Measurements from ENCODE around the gene FAM216A.
"Not testable (repeated sequence)": the region's sequence is repeated elsewhere in the genome, so short reads cannot be mapped to it uniquely, and the experiment has no call there.

Gene FAM216A

DNA sequence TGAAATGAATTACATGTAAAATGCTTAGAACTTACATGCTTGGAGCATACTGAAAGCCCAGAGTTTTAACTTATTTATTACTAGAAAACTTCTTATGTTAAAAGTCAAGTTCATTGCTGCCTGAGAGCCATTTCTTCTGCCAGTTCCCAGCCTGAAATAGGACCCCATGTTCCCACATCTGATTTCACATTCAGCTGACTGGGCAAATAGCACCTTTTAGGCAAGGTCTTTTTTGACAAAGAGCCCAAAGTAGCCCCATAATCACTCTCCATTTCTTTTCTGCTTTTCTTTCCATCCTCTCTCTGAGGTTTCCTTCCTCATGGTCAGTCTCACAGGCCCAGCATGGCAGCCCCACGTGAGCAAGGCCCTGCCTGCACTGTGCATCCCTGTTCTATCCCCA lies 17.4 kb upstream of the FAM216A start:
- peak overlapping the region; percentile 17 for H3K27ac ChIP-seq (replicated peaks)
- no peaks in the 10 kb centered on the region for H3K27me3 ChIP-seq (ENCODE audit: insufficient read depth, poor library complexity, severe bottlenecking)
- TF ChIP-seq SPI1 (IDR thresholded peaks at IDR 0.05; ENCODE audit: borderline replicate concordance, low read depth) (no peak), POLR2AphosphoS5 (IDR thresholded peaks at IDR 0.05; ENCODE audit: low read depth) (no peak), GABPA (IDR thresholded peaks at IDR 0.05; ENCODE audit: low read depth) (no peak)
- TF ChIP-seq, protein P1, sequence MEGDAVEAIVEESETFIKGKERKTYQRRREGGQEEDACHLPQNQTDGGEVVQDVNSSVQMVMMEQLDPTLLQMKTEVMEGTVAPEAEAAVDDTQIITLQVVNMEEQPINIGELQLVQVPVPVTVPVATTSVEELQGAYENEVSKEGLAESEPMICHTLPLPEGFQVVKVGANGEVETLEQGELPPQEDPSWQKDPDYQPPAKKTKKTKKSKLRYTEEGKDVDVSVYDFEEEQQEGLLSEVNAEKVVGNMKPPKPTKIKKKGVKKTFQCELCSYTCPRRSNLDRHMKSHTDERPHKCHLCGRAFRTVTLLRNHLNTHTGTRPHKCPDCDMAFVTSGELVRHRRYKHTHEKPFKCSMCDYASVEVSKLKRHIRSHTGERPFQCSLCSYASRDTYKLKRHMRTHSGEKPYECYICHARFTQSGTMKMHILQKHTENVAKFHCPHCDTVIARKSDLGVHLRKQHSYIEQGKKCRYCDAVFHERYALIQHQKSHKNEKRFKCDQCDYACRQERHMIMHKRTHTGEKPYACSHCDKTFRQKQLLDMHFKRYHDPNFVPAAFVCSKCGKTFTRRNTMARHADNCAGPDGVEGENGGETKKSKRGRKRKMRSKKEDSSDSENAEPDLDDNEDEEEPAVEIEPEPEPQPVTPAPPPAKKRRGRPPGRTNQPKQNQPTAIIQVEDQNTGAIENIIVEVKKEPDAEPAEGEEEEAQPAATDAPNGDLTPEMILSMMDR (IDR thresholded peaks at IDR 0.05; ENCODE audit: insufficient read depth, low read length): no peak
- TF ChIP-seq, protein P2, sequence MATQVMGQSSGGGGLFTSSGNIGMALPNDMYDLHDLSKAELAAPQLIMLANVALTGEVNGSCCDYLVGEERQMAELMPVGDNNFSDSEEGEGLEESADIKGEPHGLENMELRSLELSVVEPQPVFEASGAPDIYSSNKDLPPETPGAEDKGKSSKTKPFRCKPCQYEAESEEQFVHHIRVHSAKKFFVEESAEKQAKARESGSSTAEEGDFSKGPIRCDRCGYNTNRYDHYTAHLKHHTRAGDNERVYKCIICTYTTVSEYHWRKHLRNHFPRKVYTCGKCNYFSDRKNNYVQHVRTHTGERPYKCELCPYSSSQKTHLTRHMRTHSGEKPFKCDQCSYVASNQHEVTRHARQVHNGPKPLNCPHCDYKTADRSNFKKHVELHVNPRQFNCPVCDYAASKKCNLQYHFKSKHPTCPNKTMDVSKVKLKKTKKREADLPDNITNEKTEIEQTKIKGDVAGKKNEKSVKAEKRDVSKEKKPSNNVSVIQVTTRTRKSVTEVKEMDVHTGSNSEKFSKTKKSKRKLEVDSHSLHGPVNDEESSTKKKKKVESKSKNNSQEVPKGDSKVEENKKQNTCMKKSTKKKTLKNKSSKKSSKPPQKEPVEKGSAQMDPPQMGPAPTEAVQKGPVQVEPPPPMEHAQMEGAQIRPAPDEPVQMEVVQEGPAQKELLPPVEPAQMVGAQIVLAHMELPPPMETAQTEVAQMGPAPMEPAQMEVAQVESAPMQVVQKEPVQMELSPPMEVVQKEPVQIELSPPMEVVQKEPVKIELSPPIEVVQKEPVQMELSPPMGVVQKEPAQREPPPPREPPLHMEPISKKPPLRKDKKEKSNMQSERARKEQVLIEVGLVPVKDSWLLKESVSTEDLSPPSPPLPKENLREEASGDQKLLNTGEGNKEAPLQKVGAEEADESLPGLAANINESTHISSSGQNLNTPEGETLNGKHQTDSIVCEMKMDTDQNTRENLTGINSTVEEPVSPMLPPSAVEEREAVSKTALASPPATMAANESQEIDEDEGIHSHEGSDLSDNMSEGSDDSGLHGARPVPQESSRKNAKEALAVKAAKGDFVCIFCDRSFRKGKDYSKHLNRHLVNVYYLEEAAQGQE (IDR thresholded peaks at IDR 0.05; ENCODE audit: insufficient replicate concordance, low read depth): no peak
- DNase-seq (ENCODE audit: low read depth in 1 of 2, low spot score in 1 of 2): no peak
- H3K4me3 ChIP-seq (replicated peaks; ENCODE audit: insufficient read depth, low read length): no peak overlapping the region

DNA sequence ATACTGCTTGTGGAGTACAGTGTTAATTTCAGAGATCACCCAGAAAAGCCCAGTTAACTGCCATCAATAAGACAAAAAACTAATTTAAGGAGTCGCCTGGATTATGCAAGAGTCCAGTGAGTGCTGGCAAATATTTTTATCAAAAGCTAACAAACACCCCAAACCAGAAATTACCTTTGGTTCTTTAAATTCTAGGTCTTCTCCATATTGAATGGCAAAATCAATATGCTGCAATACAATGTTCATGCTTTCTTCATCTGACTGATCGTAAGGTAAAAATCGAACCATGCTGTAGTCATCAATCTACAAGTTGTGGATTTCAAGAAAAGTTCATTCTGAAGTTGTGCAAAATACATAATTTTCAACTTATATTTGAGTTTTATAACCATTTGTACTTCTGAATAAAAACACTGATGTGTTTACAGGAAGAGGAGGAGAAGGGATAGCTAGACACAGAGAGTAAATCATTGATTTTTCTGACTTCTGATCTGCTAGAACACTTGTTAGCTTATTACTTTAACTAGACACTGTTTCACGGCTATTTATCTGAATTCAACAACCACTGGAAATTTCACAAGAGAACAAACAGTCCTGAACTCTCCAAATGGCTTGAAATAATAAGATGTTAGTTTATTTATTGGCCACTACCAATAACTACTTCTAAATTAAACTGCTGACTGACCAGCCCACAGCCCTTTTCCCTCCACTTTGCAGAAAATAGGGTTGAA lies 14.9 kb upstream of the FAM216A start:
- no peak for DNase-seq (ENCODE audit: low read depth in 1 of 2, low spot score in 1 of 2)
- TF ChIP-seq, protein P2 (IDR thresholded peaks at IDR 0.05; ENCODE audit: insufficient replicate concordance, low read depth): no peak
- TF ChIP-seq GABPA (IDR thresholded peaks at IDR 0.05; ENCODE audit: low read depth): no peak
- no peak for TF ChIP-seq POLR2AphosphoS5 (IDR thresholded peaks at IDR 0.05; ENCODE audit: low read depth)
- TF ChIP-seq SPI1 (IDR thresholded peaks at IDR 0.05; ENCODE audit: borderline replicate concordance, low read depth): no peak
- TF ChIP-seq, protein P1 (IDR thresholded peaks at IDR 0.05; ENCODE audit: insufficient read depth, low read length): no peak
- H3K4me3 ChIP-seq (replicated peaks; ENCODE audit: insufficient read depth, low read length): no peak overlapping the region
- no peaks in the 10 kb centered on the region for H3K27me3 ChIP-seq (ENCODE audit: insufficient read depth, poor library complexity, severe bottlenecking)
- peak overlapping the region; percentile 26 for H3K27ac ChIP-seq (replicated peaks)

DNA sequence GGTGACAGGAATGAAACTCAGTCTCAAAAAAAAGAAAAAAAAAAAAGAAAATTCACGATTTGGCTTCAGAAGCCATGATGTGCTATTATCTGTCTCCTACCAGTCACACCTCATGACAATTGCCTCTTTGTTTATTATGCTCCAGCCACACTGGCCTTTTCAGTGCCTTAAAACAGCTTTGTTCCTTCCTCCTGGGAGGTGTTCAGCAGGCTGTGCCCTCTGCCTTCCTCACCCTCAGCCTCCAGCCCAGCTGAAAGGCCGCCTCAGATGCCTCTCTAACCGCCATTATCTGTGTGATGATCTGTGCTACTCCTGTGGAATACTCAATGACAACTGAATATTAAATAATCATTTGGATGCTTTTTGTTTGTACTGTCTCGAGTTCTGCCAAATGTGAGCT lies 9.9 kb upstream of the FAM216A start:
- TF ChIP-seq POLR2AphosphoS5 (IDR thresholded peaks at IDR 0.05; ENCODE audit: low read depth): no peak
- TF ChIP-seq, protein P2 (IDR thresholded peaks at IDR 0.05; ENCODE audit: insufficient replicate concordance, low read depth): no peak
- TF ChIP-seq GABPA (IDR thresholded peaks at IDR 0.05; ENCODE audit: low read depth): no peak
- TF ChIP-seq, protein P1 (IDR thresholded peaks at IDR 0.05; ENCODE audit: insufficient read depth, low read length): no peak
- no peak for TF ChIP-seq SPI1 (IDR thresholded peaks at IDR 0.05; ENCODE audit: borderline replicate concordance, low read depth)
- H3K27me3 ChIP-seq (ENCODE audit: insufficient read depth, poor library complexity, severe bottlenecking): no peaks in the 10 kb centered on the region
- no peak overlapping the region for H3K27ac ChIP-seq (replicated peaks)
- no peak overlapping the region for H3K4me3 ChIP-seq (replicated peaks; ENCODE audit: insufficient read depth, low read length)
- no peak for DNase-seq (ENCODE audit: low read depth in 1 of 2, low spot score in 1 of 2)

DNA sequence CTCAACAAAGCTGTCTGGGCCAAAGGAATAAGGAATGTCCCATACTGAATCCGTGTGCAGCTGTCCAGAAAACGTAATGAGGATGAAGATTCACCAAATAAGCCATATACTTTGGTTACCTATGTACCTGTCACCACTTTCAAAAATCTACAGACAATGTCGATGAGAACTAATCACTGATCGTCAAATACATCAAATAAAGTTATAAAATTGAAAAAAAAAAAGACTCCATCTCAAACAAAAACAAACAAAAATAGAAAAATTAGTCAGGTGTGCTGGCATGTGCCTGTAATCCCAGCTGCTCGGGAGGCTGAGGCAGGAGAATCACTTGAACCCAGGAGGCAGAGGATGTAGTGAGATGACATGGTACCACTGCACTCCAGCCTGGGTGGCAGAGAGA lies 7.5 kb upstream of the FAM216A start:
- H3K27me3 ChIP-seq (ENCODE audit: insufficient read depth, poor library complexity, severe bottlenecking); H3K27ac ChIP-seq (replicated peaks); H3K4me3 ChIP-seq (replicated peaks; ENCODE audit: insufficient read depth, low read length); DNase-seq (ENCODE audit: low read depth in 1 of 2, low spot score in 1 of 2): not testable (repeated sequence)

Data from HL-60 (cell line).